ENCODE measurements around the gene GAA.

DNA sequence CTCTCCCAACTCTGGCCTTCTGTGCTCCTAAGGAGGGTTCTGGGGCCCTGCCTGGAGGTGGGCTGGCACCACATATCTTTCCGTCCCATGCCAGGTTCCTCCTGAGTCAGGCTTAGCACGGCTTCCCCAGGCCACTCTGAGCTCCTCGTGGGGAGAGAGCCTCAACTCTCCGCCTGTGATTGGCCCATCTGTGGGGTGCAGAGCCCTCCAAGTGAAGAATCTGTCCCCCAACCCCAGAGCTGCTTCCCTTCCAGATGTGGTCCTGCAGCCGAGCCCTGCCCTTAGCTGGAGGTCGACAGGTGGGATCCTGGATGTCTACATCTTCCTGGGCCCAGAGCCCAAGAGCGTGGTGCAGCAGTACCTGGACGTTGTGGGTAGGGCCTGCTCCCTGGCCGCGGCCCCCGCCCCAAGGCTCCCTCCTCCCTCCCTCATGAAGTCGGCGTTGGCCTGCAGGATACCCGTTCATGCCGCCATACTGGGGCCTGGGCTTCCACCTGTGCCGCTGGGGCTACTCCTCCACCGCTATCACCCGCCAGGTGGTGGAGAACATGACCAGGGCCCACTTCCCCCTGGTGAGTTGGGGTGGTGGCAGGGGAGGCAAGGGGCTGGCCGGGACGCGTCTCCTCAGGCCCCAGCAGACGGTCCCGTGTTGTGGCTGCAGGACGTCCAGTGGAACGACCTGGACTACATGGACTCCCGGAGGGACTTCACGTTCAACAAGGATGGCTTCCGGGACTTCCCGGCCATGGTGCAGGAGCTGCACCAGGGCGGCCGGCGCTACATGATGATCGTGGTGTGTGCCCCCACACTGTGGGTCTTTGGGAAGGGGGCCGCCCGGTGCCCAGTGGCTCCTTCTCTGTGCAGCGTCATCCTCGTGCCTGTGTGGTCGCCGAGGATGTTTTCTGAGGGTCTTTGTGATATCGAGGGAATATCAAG, 6.9 kb downstream of the GAA start:
- TF ChIP-seq, protein P1, sequence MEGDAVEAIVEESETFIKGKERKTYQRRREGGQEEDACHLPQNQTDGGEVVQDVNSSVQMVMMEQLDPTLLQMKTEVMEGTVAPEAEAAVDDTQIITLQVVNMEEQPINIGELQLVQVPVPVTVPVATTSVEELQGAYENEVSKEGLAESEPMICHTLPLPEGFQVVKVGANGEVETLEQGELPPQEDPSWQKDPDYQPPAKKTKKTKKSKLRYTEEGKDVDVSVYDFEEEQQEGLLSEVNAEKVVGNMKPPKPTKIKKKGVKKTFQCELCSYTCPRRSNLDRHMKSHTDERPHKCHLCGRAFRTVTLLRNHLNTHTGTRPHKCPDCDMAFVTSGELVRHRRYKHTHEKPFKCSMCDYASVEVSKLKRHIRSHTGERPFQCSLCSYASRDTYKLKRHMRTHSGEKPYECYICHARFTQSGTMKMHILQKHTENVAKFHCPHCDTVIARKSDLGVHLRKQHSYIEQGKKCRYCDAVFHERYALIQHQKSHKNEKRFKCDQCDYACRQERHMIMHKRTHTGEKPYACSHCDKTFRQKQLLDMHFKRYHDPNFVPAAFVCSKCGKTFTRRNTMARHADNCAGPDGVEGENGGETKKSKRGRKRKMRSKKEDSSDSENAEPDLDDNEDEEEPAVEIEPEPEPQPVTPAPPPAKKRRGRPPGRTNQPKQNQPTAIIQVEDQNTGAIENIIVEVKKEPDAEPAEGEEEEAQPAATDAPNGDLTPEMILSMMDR (IDR thresholded peaks at IDR 0.05 in 8 of 11, conservative IDR thresholded peaks at IDR 0.05 in 3 of 11), result no peak
- TF ChIP-seq POLR2A (IDR thresholded peaks at IDR 0.05), result no peak

Data from spleen (tissue), 7 donors.